ENCODE data around the gene CYFIP2. TPM values are rescaled to one million over a fixed set of nuclear protein-coding genes. Genes with fewer than 3 reads are reported as not detected.

Gene CYFIP2
- total and polyA plus RNA-seq, 10 of the 15 experiments (the other 5 are each of a cell fraction or from before 2014, with no cell fraction given): 43.4 to 173 (median 96.0) TPM

GRCh38 chr5:157372472-157372822 is 106.5 kb downstream of the CYFIP2 start:
- H2AFZ ChIP-seq (ENCODE audit: control insufficient read depth, low read depth, low read length): no peak overlapping the region
- in situ Hi-C loops (cut with MboI) (no loop called here), intact Hi-C loops (cut with micrococcal nuclease; ENCODE audit: unreplicated experiment) (no loop called here)
- RAD21 ChIA-PET (ENCODE audit: unreplicated experiment): interaction anchor here (1.4 kb wide), 1 partner anchor 120 kb away, joined by 4 read pairs; no protein-coding TSS in a partner anchor
- H3K9ac ChIP-seq (ENCODE audit: control insufficient read depth, insufficient read depth, low read length): no peak overlapping the region
- no peaks in the 10 kb centered on the region for H3K4me1 ChIP-seq (ENCODE audit: control insufficient read depth, insufficient read depth, low read length)
- CTCF ChIA-PET: interaction anchor here (1.2 kb wide), 1 partner anchor 18 kb away, joined by 3 read pairs; no protein-coding TSS in a partner anchor
- no peaks in the 10 kb centered on the region for H3K27me3 ChIP-seq (replicated peaks in 1 of 2; ENCODE audit: control insufficient read depth in 2 of 2, insufficient read depth in 2 of 2, low read length in 1 of 2)
- H3K9me3 ChIP-seq (replicated peaks; ENCODE audit: control insufficient read depth, insufficient read depth, low read length): no peaks in the 10 kb centered on the region
- no peak for DNase-seq (ENCODE audit: low read depth, low spot score)
- H3K4me2 ChIP-seq (ENCODE audit: control insufficient read depth, insufficient read depth): no peak overlapping the region
- POLR2A ChIA-PET: no interaction called here
- BruUV-seq (replicated peaks): no TSS peak
- 95% methylated on average over 4 of the region's 4 CpGs for WGBS (ENCODE audit: insufficient coverage, insufficient replicate concordance, low lambda C conversion rate, missing lambda C conversion rate)
- H3K4me3 ChIP-seq: no peak overlapping the region
- SMC1A ChIA-PET (ENCODE audit: uncharacterized antibody, unreplicated experiment): no interaction called here
- peaks cover 16 to 21% of the 10 kb centered on the region in 2 experiments; a peak in 3 of 4 replicates for H3K36me3 ChIP-seq (ENCODE audit: control insufficient read depth in 2 of 2, insufficient read depth in 2 of 2, low read length in 1 of 2)
- no peaks in the 10 kb centered on the region for H3K79me2 ChIP-seq (ENCODE audit: control insufficient read depth, insufficient read depth, low read length)
- no peaks in the 10 kb centered on the region for H4K20me1 ChIP-seq (ENCODE audit: control insufficient read depth, insufficient read depth)
- FAIRE-seq: no peak
- no peak for ATAC-seq
- no peak for TF ChIP-seq NFYB (IDR thresholded peaks at IDR 0.05; ENCODE audit: insufficient read depth, low read depth, low read length)
- TF ChIP-seq KAT2A (conservative IDR thresholded peaks at IDR 0.05; ENCODE audit: control insufficient read depth, low read depth, low read length): no peak
- no peak for TF ChIP-seq ZNF384 (IDR thresholded peaks at IDR 0.05; ENCODE audit: borderline replicate concordance, low read depth, low read length)
- no peak for TF ChIP-seq TBL1XR1 (IDR thresholded peaks at IDR 0.05; ENCODE audit: low read depth, low read length)
- no peak for TF ChIP-seq BCL11A (IDR thresholded peaks at IDR 0.05; ENCODE audit: low read depth, low read length)
- TF ChIP-seq ZNF24 (IDR thresholded peaks at IDR 0.05): no peak
- TF ChIP-seq E2F4 (IDR thresholded peaks at IDR 0.05; ENCODE audit: low read depth, low read length): no peak
- no peak for TF ChIP-seq TCF12 (IDR thresholded peaks at IDR 0.05; ENCODE audit: low read depth, low read length)
- no peak for TF ChIP-seq PML (IDR thresholded peaks at IDR 0.05; ENCODE audit: low read length)
- TF ChIP-seq MEF2B (IDR thresholded peaks at IDR 0.05; ENCODE audit: partially characterized antibody, poor library complexity, severe bottlenecking): no peak
- no peak for TF ChIP-seq POLR2AphosphoS5 (IDR thresholded peaks at IDR 0.05; ENCODE audit: low read length)
- no peak for TF ChIP-seq KDM1A (IDR thresholded peaks at IDR 0.05; ENCODE audit: borderline replicate concordance)
- TF ChIP-seq SIX5 (IDR thresholded peaks at IDR 0.05; ENCODE audit: low read depth, low read length, severe bottlenecking): no peak
- TF ChIP-seq NFXL1 (IDR thresholded peaks at IDR 0.05; ENCODE audit: borderline replicate concordance): no peak
- TF ChIP-seq CEBPB (IDR thresholded peaks at IDR 0.05; ENCODE audit: borderline replicate concordance in 1 of 2, low read depth in 2 of 2, low read length in 2 of 2): no peak
- TF ChIP-seq HSF1 (IDR thresholded peaks at IDR 0.05; ENCODE audit: low read depth, low read length): no peak
- TF ChIP-seq IRF4 (IDR thresholded peaks at IDR 0.05; ENCODE audit: low read depth, low read length): no peak
- no peak for TF ChIP-seq NR2C2 (IDR thresholded peaks at IDR 0.05; ENCODE audit: borderline replicate concordance, control insufficient read depth, insufficient read length, low read depth)
- no peak overlapping the region for H3K27ac ChIP-seq (ENCODE audit: control insufficient read depth, insufficient read depth)
